Memory B cell (primary cell): ENCODE measurements around the gene CKS1B.

Experiments
- ATAC-seq: fragments of 150-1000 bp; cut with Tn5 transposase; 2 replicates; pipeline ENCODE4 v1.10.0; 2021; ENCODE audit warnings: low read depth, mild to moderate bottlenecking, moderate library complexity
- DNase-seq, 2 donors: peaks; one replicate each; pipeline ENCODE4 v3.0.0; 2022; ENCODE audit warnings: low spot score in 2 of 2
- H3K27ac Mint-ChIP-seq: one replicate; pipeline ENCODE4 v1.8.0; 2022; ENCODE audit warnings: mild to moderate bottlenecking, moderate library complexity, mixed read lengths
- H3K27me3 Mint-ChIP-seq: one replicate; pipeline ENCODE4 v1.8.0; 2022; ENCODE audit warnings: mixed read lengths
- H3K36me3 Mint-ChIP-seq: one replicate; pipeline ENCODE4 v1.8.0; 2022; ENCODE audit warnings: mild to moderate bottlenecking, mixed read lengths
- H3K4me1 Mint-ChIP-seq: one replicate; pipeline ENCODE4 v1.8.0; 2022; ENCODE audit warnings: mixed read lengths
- H3K4me3 Mint-ChIP-seq: one replicate; pipeline ENCODE4 v1.8.0; 2022; ENCODE audit warnings: mild to moderate bottlenecking, moderate library complexity, mixed read lengths
- H3K9me3 Mint-ChIP-seq: one replicate; pipeline ENCODE4 v1.8.0; 2022; ENCODE audit warnings: mixed read lengths

The CKS1B gene

DNA sequence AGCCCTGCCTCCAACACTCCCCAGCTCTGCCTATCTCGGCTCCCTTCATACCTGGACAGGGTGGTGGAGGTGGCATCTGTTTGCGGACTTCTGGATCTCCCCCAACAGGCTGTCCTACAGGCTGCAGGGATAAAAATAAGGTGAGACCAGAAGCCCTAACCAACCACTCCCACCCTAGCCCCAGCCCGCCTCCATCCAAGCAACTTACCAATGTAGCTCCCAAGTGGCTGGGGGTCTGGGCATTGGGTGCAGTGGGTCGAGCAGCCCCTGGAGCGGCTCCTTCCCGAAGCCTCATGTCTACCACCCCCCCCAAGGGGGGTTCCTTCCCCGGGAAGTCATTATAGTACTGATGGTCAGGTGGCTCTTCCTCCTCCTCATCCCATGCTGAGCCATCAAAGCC, 8.4 kb upstream of the CKS1B start:
- no peaks in the 10 kb centered on the region for H3K9me3 Mint-ChIP-seq
- no peak overlapping the region for H3K4me3 Mint-ChIP-seq
- ATAC-seq (no peak), DNase-seq (no peak)
- H3K36me3 Mint-ChIP-seq, result peaks cover 22% of the 10 kb centered on the region
- no peak overlapping the region for H3K27ac Mint-ChIP-seq
- peaks cover 18% of the 10 kb centered on the region for H3K4me1 Mint-ChIP-seq
- no peaks in the 10 kb centered on the region for H3K27me3 Mint-ChIP-seq

DNA sequence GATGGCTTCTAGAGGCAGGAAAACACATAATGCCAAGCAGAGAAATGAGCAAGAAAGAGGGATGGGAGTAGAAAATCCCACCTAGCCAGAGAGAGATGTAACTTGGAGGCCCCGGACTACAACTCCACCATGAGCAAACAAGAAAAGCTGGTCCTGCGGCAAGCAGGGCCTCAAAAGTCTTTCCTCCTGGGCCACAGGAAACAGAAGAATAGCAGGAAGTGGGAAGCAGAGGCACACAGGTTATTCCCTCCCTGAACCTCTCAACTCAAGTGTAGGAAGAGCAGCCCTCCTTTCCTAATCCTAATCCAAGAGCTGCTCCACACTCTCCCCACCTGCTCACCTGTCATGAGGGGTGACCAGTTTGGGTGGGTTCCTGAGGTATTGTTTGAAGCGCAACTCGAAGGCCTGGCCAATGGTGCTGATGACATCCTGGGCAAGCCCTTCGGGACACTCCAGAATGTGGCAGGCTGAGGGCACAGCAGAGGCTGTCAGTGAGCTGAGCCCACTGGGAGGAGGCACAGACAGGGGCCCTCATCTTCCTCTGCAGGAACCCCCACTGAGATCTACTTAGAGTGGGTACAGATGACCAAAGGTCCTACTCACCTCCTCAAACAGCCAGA, 7.0 kb upstream of the CKS1B start:
- Mint-ChIP-seq H3K36me3 (peaks cover 24% of the 10 kb centered on the region), H3K27me3 (no peaks in the 10 kb centered on the region), H3K4me3 (no peak overlapping the region), H3K27ac (no peak overlapping the region), H3K4me1 (peaks cover 25% of the 10 kb centered on the region), H3K9me3 (no peaks in the 10 kb centered on the region)
- ATAC-seq, result no peak
- no peak for DNase-seq

DNA sequence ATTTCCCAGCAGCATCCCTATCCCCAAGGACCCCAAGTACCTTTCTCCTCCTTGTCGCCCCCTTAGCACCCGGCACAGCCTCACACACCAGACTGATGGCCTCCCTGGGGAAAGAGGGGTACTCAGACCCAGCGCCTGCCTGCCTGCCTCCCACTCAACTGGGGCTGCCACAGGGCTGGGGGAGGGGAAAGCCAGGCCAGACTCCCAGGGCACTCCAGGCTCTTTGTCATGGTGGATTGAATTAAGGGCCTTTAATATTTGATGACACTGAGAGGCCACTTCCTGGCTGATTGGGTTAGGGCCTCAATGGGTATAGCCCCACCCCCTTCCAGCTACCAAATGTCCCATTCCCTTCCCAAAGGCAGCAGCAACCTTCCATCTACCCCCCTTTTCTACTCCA, 5.8 kb upstream of the CKS1B start:
- Mint-ChIP-seq H3K4me1 (peaks cover 28% of the 10 kb centered on the region), H3K27ac (peak overlapping the region; percentile 67), H3K27me3 (no peaks in the 10 kb centered on the region), H3K36me3 (peaks cover 22% of the 10 kb centered on the region), H3K9me3 (no peaks in the 10 kb centered on the region), H3K4me3 (no peak overlapping the region)
- ATAC-seq, result no peak
- no peak for DNase-seq

DNA sequence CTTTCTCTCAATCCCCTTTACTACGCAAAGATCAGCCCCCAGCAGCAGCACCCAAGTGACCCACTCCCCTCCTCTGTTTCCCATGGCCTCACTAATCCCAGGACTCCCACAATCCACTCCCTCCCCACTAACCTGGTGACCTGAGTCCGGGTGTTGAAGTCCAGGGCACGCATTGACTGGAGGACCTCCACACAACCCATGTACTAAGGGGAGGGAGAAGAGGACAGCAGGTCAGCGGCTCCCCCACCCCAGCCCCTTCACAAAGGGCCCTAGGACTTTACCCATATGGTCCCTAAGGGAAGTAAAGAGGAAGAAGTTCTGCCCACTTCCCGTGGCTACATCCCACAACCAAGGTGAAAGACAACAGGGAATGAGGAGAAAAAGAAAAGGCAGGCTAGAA, 5.2 kb upstream of the CKS1B start:
- H3K4me3 Mint-ChIP-seq, result no peak overlapping the region
- H3K27ac Mint-ChIP-seq, result peak overlapping the region; percentile 67
- no peaks in the 10 kb centered on the region for H3K27me3 Mint-ChIP-seq
- no peak for DNase-seq
- no peak for ATAC-seq
- no peaks in the 10 kb centered on the region for H3K9me3 Mint-ChIP-seq
- peaks cover 19% of the 10 kb centered on the region for H3K36me3 Mint-ChIP-seq
- H3K4me1 Mint-ChIP-seq, result peaks cover 25% of the 10 kb centered on the region

DNA sequence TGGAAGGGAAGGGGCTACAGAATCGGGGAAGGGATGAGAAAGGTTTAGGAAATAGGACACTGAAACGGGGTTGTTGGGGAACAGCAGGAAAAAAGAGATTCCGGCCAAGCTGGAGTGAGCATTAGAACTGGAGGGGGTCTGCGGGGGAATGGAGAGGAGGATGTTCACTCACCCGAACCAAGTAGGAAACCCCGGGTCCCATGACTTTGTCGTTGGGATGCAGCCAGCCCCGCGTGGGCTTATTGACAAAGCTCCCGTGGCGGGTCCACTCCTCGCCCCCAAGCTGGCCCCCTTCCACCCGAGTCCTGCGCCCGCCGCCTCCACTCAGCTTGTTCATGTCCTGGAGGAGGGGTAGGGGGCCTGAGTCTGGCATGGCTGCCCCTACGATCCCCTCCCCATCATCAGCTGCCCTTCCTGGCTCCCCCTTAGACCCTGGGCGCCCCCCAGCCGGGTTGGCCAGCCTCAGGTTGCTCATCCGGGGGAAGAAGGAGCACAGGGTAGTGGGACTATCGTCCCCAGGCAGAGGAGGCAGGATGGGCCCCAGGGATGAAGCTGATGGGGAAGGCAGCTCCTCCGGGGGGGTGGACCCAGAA, 4.5 kb upstream of the CKS1B start:
- no peaks in the 10 kb centered on the region for H3K27me3 Mint-ChIP-seq
- no peak overlapping the region for H3K4me3 Mint-ChIP-seq
- no peak for DNase-seq
- H3K27ac Mint-ChIP-seq, result peak overlapping the region; percentile 67
- peaks cover 25% of the 10 kb centered on the region for H3K4me1 Mint-ChIP-seq
- no peaks in the 10 kb centered on the region for H3K9me3 Mint-ChIP-seq
- ATAC-seq, result no peak
- H3K36me3 Mint-ChIP-seq, result peaks cover 19% of the 10 kb centered on the region

DNA sequence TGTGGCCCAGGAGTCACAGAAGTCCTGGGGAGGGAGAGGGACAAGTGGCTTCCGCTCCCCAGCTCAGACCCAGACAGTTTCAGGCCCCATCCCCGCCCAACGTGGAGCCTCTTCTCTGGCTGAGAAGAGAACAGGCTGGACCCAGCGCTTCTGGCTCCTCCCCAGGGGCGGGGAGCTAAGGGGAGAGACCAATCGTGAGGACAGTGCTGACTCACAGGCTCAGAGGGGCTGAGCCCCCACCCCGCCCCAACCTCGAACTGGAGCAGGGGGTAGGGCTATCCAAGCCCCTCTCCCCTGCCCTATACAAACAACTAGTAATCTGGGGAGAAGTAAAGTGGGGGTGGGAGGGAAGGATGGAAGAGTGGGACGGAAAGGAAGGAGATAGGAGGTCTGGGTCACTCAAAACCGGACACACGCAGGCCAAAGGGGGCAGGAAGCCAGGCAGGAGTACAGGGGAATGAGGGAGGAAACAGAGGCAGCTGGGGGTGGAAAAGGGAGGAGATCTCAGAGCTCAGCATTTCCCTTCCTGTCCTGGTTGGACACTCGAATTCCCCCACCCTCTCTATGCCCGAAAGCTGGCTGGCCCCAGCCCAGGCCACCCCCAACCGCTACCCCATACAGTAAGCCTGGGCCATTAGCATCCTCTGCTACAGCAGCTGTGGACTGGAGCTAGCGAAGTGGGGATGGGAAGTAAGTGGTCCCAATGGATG, 3.7 kb upstream of the CKS1B start, which contains the start of gene SHC1:
Gene SHC1, minus strand, starts transcription at position 117 of the 710 bp plus-strand sequence. CDS start 221 bp downstream, outside the sequence.
- peaks cover 23% of the 10 kb centered on the region for H3K4me1 Mint-ChIP-seq
- no peak for DNase-seq
- H3K36me3 Mint-ChIP-seq, result peaks cover 15% of the 10 kb centered on the region
- H3K27me3 Mint-ChIP-seq, result no peaks in the 10 kb centered on the region
- no peaks in the 10 kb centered on the region for H3K9me3 Mint-ChIP-seq
- peak within 1 kb of the TSS; percentile 67 for H3K27ac Mint-ChIP-seq
- no peak for ATAC-seq
- no peak within 1 kb of the TSS for H3K4me3 Mint-ChIP-seq

DNA sequence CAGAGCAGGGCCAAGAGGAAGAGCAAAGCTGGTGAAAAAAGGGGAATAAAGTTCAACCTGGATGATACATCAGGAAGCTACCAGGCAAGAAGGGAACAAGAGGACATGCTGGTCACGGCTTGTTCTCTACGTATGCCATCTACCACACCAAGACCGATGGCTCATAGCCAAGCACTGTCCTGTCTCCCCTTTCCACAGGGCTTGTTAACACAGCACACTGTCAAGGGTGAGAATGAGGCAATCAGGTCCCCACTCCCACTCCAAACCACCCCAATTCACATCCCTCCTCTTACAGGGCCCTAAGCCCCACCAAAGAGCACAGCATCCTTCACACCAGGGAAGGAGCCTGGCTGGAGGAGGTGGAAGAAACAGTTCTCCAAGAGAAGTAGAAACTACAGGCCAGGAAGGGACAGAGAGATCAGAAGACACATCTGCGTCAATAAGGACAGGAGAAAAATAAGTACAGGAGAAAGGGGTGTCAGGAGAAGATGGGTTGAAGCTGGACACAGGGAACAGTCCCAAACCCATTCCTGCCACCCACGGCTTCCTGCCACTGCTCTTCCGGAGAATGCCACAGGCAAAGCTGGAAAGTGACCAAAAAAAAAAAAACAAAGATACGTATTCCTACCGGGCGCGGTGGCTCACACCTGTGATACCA, 3.0 kb upstream of the CKS1B start:
- H3K9me3 Mint-ChIP-seq, result no peaks in the 10 kb centered on the region
- no peak for ATAC-seq
- no peak overlapping the region for H3K4me3 Mint-ChIP-seq
- H3K27ac Mint-ChIP-seq, result no peak overlapping the region
- no peaks in the 10 kb centered on the region for H3K27me3 Mint-ChIP-seq
- no peak for DNase-seq
- H3K4me1 Mint-ChIP-seq, result peaks cover 26% of the 10 kb centered on the region
- peaks cover 15% of the 10 kb centered on the region for H3K36me3 Mint-ChIP-seq

DNA sequence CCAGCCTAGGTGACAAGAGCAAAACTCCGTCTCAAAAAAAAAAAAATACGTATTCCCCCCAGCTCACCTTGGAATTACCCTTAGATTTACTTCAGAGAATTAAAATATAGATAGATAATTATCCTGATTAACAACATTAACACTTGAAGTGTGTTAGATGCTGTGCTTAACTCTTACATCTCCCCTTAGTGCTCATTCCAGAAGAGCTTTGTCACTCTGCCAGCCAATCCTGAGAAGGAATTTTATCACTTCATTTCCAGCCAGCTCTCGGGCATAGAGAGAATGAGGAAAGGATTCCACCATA, 2.3 kb upstream of the CKS1B start:
- Mint-ChIP-seq H3K27ac (peak overlapping the region; percentile 67), H3K27me3 (no peaks in the 10 kb centered on the region), H3K4me3 (peak overlapping the region; percentile 75), H3K9me3 (no peaks in the 10 kb centered on the region), H3K36me3 (peaks cover 14% of the 10 kb centered on the region), H3K4me1 (peaks cover 27% of the 10 kb centered on the region)
- no peak for DNase-seq
- ATAC-seq, result no peak

DNA sequence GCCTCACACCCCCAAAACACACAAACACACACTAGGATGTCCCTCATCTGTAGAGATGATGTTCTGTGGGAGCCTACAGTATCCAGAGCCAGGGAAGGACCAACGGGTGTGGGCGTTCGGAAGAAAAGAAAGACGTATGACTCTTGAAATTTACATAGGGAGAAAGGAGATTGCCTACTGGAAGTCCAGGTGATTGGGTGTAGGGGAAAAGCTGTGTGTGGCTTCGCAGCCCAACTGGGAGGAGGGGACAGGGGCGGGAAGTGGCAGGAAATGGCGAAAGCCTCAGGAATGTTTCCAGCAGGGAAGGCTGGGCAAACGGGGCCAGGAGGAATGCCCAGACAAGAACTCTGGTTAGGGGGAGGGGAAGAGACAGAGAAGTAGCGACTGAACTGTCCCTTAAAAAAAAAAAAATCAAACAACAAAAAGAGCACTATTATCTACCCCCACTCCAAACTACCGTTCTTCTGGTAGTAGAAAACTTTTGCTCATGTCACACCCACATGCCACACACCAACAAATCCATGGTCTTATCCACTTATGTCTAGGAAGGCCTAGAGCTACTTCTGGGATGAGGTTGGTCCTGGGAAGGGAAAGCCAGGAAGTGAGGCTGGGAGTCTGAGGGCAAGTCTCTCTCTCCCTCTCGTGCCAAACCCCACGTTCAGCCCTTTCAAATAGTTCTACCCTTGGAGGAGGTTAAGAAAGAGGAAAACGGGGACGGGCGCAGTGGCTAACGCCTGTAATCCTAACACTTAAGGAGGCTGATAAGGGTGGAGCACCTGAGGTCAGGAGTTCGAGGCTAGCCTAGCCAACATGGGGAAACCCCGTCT, 1.8 kb upstream of the CKS1B start:
- no peaks in the 10 kb centered on the region for H3K27me3 Mint-ChIP-seq
- H3K4me3 Mint-ChIP-seq, result peak overlapping the region; percentile 75
- peaks cover 12% of the 10 kb centered on the region for H3K36me3 Mint-ChIP-seq
- DNase-seq, result no peak
- ATAC-seq, result no peak
- peaks cover 30% of the 10 kb centered on the region for H3K4me1 Mint-ChIP-seq
- H3K9me3 Mint-ChIP-seq, result no peaks in the 10 kb centered on the region
- H3K27ac Mint-ChIP-seq, result peak overlapping the region; percentile 67

DNA sequence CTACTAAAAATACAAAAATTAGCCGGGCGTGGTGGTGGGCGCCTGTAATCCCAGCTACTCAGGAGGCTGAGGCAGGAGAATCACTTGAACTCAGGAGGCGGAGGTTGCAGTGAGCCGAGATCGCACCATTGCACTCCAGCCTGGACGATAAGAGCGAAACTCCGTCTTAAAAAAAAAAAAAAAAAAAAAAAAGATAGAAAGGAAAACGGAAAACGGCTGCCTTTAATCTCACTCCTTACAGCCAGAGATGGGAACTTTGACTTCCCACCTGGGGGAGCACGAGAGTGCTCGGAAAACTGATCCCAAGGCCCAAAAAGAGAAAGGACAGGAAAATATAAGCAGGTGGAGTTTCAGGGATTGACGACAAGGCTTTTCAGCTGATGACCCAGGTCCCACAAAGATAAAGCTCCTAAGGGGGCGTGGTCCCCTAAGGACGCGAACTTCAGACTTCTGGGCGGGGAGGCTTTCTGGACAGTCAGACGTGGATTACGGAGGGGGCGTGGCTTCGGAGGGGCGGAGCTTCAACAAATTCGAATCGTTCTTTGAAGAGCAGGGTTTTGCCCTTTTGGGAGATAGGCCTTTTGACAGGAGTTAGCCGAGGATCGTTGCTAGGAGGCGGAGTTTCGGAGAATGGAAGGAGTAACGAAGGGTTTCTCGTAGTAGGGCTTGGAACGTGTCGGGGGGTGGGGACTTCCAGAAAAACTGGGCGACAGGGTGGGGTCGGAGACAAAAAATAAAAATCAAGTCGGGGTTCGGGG, 958 bp upstream of the CKS1B start:
- Mint-ChIP-seq H3K4me3 (no peak overlapping the region), H3K27ac (no peak overlapping the region), H3K9me3 (no peaks in the 10 kb centered on the region), H3K36me3 (peaks cover 10% of the 10 kb centered on the region), H3K4me1 (peaks cover 33% of the 10 kb centered on the region), H3K27me3 (no peaks in the 10 kb centered on the region)
- peak; percentile 27 for ATAC-seq
- peak; percentile 90 to 91 for DNase-seq

DNA sequence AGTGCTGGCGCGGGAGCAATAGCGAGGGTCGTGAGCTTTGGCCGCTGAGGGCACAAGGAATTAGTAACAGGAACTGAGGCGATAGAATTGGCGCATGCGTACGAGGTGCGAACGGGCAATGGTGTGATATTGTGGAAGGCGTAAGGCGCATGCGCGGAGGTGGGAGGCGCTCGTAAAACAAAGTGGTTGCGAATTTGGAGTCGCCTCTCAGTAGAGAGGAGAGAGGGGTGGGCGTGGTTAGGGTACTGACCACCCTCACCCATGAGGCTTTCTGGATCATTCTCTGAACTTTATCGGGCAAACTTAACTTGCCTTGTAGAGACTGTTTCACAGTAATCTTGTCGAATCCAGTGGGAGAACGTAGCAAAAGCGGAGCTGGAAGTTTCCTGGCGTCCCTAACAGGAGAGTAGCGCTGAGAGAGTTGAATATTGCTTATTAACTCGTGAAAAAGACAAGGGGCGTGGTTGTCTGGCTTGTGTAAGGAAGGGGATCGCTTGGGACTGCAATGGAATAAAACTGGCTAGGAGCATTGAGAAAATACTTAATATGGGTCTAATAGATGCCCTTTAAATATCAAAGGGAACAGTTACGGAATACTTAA, 427 bp downstream of the CKS1B start:
- peak; percentile 50 for ATAC-seq
- no peaks in the 10 kb centered on the region for H3K27me3 Mint-ChIP-seq
- H3K9me3 Mint-ChIP-seq, result no peaks in the 10 kb centered on the region
- H3K27ac Mint-ChIP-seq, result no peak overlapping the region
- H3K4me1 Mint-ChIP-seq, result peaks cover 27% of the 10 kb centered on the region
- peaks cover 8% of the 10 kb centered on the region for H3K36me3 Mint-ChIP-seq
- peak; percentile 89 to 94 for DNase-seq
- H3K4me3 Mint-ChIP-seq, result no peak overlapping the region

DNA sequence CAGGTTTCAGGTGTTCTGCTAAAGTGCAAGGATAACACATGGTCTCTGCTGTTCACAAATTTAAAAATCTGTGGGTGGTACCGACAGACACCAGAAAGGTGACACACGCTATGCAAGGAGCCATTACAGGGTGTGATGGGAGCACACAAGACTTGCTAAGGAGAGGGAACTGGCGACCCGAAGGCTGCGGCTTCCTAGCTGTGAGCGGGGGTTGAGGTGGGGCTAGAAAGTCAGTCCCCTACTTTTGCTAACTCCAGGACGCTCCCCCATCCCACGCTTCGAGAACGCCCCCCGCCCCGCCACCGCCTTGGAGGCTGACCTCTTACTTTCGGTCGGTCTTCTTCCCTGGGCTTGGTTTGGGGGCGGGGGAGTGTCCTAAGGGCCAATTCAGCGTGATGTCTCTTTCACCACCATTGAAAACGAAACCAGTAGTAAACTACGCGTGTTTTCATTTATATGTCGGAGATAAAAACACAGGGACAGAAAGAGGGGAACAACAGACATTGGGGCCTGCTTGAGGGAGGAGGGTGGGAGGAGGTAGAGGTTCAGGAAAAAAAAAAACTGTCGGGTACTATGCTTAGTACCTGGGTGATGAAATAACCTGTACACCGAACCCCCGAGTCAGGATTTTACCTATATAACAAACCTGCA, 1.1 kb downstream of the CKS1B start:
- DNase-seq, result peak in 1 of 2 donors; percentile 52
- H3K4me1 Mint-ChIP-seq, result peaks cover 27% of the 10 kb centered on the region
- no peak overlapping the region for H3K27ac Mint-ChIP-seq
- no peaks in the 10 kb centered on the region for H3K9me3 Mint-ChIP-seq
- no peak for ATAC-seq
- no peaks in the 10 kb centered on the region for H3K27me3 Mint-ChIP-seq
- H3K36me3 Mint-ChIP-seq, result peaks cover 8% of the 10 kb centered on the region
- H3K4me3 Mint-ChIP-seq, result no peak overlapping the region
